Stimulated activated naive B cell treated with anti-CD40 and anti-IgM and Interleukin-4, amounts not matched to agents 10 μg/mL and 1 μg/mL and 100 μg/mL, for 72 hours (primary cell): ENCODE measurements around the gene ADGRG1.
"Not testable (repeated sequence)": the region's sequence is repeated elsewhere in the genome, so short reads cannot be mapped to it uniquely, and the experiment has no call there.

Source experiments
- ATAC-seq, 2 donors: fragments of 150-1000 bp; cut with Tn5 transposase; replicated peaks; 2 replicates each; pipeline ENCODE4 v1.10.0; 2021; ENCODE audit warnings: moderate library complexity in 1 of 2
- DNase-seq: peaks from one replicate; pipeline ENCODE4 v3.0.0; 2021
- H3K27ac Mint-ChIP-seq: one replicate; pipeline ENCODE4 v1.8.0; 2022; ENCODE audit warnings: mild to moderate bottlenecking, mixed read lengths
- H3K27me3 Mint-ChIP-seq, 2 donors: one replicate each; pipeline ENCODE4 v1.8.0; 2022; ENCODE audit warnings: mixed read lengths in 2 of 2
- H3K36me3 Mint-ChIP-seq, 2 donors: one replicate each; pipeline ENCODE4 v1.8.0; 2022; ENCODE audit warnings: mixed read lengths in 2 of 2, mild to moderate bottlenecking in 1 of 2
- H3K4me1 Mint-ChIP-seq, 2 donors: one replicate each; pipeline ENCODE4 v1.8.0; 2022; ENCODE audit warnings: mixed read lengths in 2 of 2, mild to moderate bottlenecking in 1 of 2
- H3K4me3 Mint-ChIP-seq, 2 donors: one replicate each; pipeline ENCODE4 v1.8.0; 2022; ENCODE audit warnings: mild to moderate bottlenecking in 2 of 2, mixed read lengths in 2 of 2, moderate library complexity in 1 of 2
- H3K9me3 Mint-ChIP-seq, 2 donors: one replicate each; pipeline ENCODE4 v1.8.0; 2022; ENCODE audit warnings: mixed read lengths in 2 of 2, mild to moderate bottlenecking in 1 of 2

Gene ADGRG1

DNA sequence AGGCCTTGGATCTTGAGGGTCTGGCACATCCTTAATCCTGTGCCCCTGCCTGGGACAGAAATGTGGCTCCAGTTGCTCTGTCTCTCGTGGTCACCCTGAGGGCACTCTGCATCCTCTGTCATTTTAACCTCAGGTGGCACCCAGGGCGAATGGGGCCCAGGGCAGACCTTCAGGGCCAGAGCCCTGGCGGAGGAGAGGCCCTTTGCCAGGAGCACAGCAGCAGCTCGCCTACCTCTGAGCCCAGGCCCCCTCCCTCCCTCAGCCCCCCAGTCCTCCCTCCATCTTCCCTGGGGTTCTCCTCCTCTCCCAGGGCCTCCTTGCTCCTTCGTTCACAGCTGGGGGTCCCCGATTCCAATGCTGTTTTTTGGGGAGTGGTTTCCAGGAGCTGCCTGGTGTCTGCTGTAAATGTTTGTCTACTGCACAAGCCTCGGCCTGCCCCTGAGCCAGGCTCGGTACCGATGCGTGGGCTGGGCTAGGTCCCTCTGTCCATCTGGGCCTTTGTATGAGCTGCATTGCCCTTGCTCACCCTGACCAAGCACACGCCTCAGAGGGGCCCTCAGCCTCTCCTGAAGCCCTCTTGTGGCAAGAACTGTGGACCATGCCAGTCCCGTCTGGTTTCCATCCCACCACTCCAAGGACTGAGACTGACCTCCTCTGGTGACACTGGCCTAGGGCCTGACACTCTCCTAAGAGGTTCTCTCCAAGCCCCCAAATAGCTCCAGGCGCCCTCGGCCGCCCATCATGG, 35.7 kb downstream of the ADGRG1 start:
- DNase-seq (no peak), ATAC-seq (no peak)
- no peaks in the 10 kb centered on the region for H3K9me3 Mint-ChIP-seq
- no peaks in the 10 kb centered on the region for H3K36me3 Mint-ChIP-seq
- no peaks in the 10 kb centered on the region for H3K4me1 Mint-ChIP-seq
- H3K27ac Mint-ChIP-seq = no peak overlapping the region
- H3K27me3 Mint-ChIP-seq = no peaks in the 10 kb centered on the region
- no peak overlapping the region for H3K4me3 Mint-ChIP-seq

GRCh38 chr16:57664662-57665025, 36.2 kb downstream of the ADGRG1 start:
- ATAC-seq (no peak), DNase-seq (no peak)
- Mint-ChIP-seq H3K27ac (no peak overlapping the region), H3K36me3 (no peaks in the 10 kb centered on the region), H3K4me3 (no peak overlapping the region), H3K27me3 (no peaks in the 10 kb centered on the region), H3K4me1 (no peaks in the 10 kb centered on the region), H3K9me3 (no peaks in the 10 kb centered on the region)

DNA sequence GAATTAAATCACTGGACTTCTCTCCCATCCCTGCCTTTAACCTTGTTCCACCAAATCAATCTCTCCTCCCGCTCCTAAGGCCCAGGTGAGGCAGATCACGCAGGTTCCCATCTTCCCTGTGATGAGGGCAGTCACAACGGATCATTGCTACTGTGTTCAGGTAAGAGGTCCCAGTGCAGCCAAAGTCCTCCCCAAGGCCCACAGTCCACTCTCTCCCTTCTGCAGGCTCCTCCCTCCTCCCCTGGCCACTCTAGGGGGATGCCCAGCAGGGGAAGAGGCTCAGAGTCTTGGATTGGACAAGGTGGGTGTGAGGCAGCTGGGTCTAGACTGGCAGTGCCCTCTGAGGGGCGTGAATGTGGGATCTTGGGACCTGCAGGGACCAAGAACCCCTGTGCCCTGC, 37.1 kb downstream of the ADGRG1 start:
- Mint-ChIP-seq H3K9me3 (no peaks in the 10 kb centered on the region), H3K36me3 (no peaks in the 10 kb centered on the region), H3K4me3 (no peak overlapping the region), H3K27me3 (no peaks in the 10 kb centered on the region), H3K27ac (no peak overlapping the region), H3K4me1 (no peaks in the 10 kb centered on the region)
- no peak for DNase-seq
- no peak for ATAC-seq

GRCh38 chr16:57666353-57667047, 38.1 kb downstream of the ADGRG1 start:
- Mint-ChIP-seq H3K36me3 (no peaks in the 10 kb centered on the region), H3K4me1 (no peaks in the 10 kb centered on the region), H3K27me3 (no peaks in the 10 kb centered on the region), H3K9me3 (no peaks in the 10 kb centered on the region), H3K4me3 (no peak overlapping the region), H3K27ac (no peak overlapping the region)
- ATAC-seq (no peak), DNase-seq (no peak)

- H3K27ac Mint-ChIP-seq = no peak overlapping the region
- no peaks in the 10 kb centered on the region for H3K27me3 Mint-ChIP-seq
- ATAC-seq (no peak), DNase-seq (no peak)
- no peaks in the 10 kb centered on the region for H3K4me1 Mint-ChIP-seq
- no peak overlapping the region for H3K4me3 Mint-ChIP-seq
- H3K9me3 Mint-ChIP-seq = no peaks in the 10 kb centered on the region
- H3K36me3 Mint-ChIP-seq = no peaks in the 10 kb centered on the region
These were observed 38.7 kb downstream of the ADGRG1 start for GRCh38 chr16:57667048-57667525.

- ATAC-seq (no peak), DNase-seq (no peak)
- no peak overlapping the region for H3K4me3 Mint-ChIP-seq
- no peaks in the 10 kb centered on the region for H3K36me3 Mint-ChIP-seq
- H3K27ac Mint-ChIP-seq = no peak overlapping the region
- H3K27me3 Mint-ChIP-seq = no peaks in the 10 kb centered on the region
- H3K9me3 Mint-ChIP-seq = no peaks in the 10 kb centered on the region
- H3K4me1 Mint-ChIP-seq = no peaks in the 10 kb centered on the region
These were observed 39.3 kb downstream of the ADGRG1 start for GRCh38 chr16:57667526-57668262.

DNA sequence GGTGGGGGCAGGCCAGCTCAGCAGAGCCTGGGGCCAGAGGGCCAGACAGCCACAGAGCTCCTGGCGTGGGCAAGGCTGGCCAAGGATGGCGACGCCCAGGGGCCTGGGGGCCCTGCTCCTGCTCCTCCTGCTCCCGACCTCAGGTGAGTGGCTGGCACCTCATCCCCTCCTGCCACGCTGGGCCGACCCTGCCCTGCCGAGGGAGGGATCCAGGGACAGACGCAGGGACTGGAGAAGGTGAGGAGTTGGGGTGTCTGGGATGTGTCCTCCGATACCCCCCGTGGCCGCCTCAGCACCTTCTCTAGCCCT, 39.8 kb downstream of the ADGRG1 start, which contains the start of gene ADGRG3:
Gene ADGRG3 (plus strand): TSS at position 44 of the 309 bp plus-strand sequence. CDS start 42 bp downstream, at position 86.
- H3K4me1 Mint-ChIP-seq = no peaks in the 10 kb centered on the region
- no peaks in the 10 kb centered on the region for H3K36me3 Mint-ChIP-seq
- H3K27ac Mint-ChIP-seq = no peak within 1 kb of the TSS
- no peak for DNase-seq
- no peak for ATAC-seq
- H3K27me3 Mint-ChIP-seq = peaks cover 1 to 2% of the 10 kb centered on the region in 2 donors
- no peaks in the 10 kb centered on the region for H3K9me3 Mint-ChIP-seq
- no peak within 1 kb of the TSS for H3K4me3 Mint-ChIP-seq

DNA sequence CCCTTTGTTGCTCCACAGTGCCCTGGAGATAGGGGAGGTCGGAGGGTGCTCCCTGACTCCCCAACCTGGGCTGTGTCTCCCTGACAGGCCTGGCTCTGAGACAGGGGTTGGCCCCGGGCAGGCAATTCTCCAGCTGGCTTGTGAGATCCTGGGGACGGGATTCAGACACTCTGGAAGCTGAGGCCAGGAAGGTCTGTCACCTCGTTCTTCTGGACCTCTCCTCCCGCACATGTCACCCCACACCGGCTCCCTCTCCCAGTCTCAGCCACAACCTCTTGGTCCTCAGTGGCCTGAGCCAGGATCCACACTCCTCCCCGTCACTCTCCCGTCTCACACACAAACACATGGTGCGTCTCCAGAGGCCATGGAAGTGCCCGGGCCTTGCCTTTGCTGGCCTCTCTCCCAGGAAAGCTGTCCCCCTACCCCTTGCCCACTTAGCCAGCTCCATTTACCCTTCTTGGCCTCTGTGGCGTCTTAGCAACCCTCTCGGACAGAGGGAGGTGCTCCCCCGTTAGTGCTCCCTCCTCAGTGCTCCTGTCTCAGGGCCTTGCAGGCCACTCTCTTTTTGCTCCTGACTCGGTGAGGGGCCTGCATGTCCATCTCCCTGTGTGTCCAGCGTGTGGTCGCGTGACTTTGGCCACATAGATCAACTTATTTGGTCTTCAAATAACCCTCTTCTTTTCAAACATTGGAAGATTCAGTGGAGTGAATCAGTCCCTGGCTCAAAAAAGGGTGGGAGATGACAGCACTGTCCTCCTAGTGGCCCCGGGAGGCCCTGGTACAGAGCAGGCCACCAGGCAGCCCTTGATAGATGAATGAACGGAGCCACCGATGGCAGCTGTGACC, 40.4 kb downstream of the ADGRG1 start:
- ATAC-seq (no peak), DNase-seq (no peak)
- no peak overlapping the region for H3K27ac Mint-ChIP-seq
- no peaks in the 10 kb centered on the region for H3K9me3 Mint-ChIP-seq
- H3K4me1 Mint-ChIP-seq = no peaks in the 10 kb centered on the region
- H3K36me3 Mint-ChIP-seq = no peaks in the 10 kb centered on the region
- peaks cover 4 to 8% of the 10 kb centered on the region in 2 donors for H3K27me3 Mint-ChIP-seq
- no peak overlapping the region for H3K4me3 Mint-ChIP-seq

DNA sequence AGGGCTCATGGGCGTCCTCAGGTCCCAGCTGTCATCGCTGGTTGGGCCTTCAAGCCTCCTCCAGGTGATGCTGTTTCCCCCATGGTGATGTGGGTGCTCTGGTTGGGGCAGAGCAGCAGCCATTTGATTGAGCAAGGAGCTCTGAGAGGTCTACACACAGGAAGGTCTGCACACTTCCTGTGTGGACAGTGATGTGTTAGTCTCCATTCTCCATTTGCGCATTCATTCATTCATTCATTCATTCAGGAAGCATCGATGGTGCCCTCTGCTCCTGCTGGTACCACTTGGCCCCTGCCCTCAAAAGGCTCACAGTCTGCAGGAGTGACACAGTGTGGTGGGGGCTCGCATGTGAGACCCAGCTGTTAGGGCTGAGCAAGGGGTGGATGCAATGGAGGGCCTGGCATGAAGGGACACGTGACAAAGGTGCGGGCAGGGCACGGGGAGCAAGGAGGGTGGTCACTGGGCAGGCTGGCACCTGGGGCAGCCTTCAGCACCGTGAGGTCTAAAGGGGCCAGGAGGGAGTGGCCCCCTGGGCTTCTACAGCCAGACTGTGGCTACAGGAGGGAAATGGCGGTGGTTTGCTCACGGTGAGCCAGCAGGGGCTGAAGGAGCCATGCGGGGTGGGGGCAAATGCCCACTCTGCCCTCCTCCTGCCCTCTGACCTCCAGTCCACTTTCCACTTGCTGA, 41.2 kb downstream of the ADGRG1 start:
- Mint-ChIP-seq H3K4me3 (no peak overlapping the region), H3K4me1 (no peaks in the 10 kb centered on the region), H3K27me3 (peaks cover 4 to 10% of the 10 kb centered on the region in 2 donors), H3K36me3 (no peaks in the 10 kb centered on the region), H3K9me3 (no peaks in the 10 kb centered on the region), H3K27ac (no peak overlapping the region)
- ATAC-seq = no peak
- no peak for DNase-seq

- no peaks in the 10 kb centered on the region for H3K9me3 Mint-ChIP-seq
- H3K36me3 Mint-ChIP-seq = no peaks in the 10 kb centered on the region
- no peak overlapping the region for H3K27ac Mint-ChIP-seq
- ATAC-seq (no peak), DNase-seq (no peak)
- no peaks in the 10 kb centered on the region for H3K4me1 Mint-ChIP-seq
- H3K27me3 Mint-ChIP-seq = peaks cover 4 to 10% of the 10 kb centered on the region in 2 donors
- H3K4me3 Mint-ChIP-seq = no peak overlapping the region
These were observed 41.8 kb downstream of the ADGRG1 start for GRCh38 chr16:57670196-57670595.

DNA sequence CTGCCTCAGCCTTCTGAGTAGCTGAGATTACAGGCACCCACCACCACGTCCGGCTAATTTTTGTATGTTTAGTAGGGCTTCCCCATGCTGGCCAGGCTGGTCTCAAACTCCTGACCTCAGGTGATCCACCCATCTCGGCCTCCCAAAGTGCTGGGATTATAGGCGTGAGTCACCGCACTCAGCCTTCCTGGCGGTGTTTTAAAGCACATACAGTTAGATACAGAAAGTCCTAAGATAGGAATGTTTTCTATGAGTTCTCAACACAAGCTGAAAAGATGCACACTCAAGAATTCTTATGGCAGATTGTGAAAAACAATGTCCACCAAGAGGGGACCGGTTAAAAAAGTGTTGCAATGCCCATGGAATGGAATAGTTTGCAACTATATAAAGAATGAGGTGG, 43.0 kb downstream of the ADGRG1 start:
- not testable (repeated sequence) for H3K4me1 Mint-ChIP-seq, ATAC-seq, H3K4me3 Mint-ChIP-seq, DNase-seq, H3K27ac Mint-ChIP-seq, H3K9me3 Mint-ChIP-seq, H3K36me3 Mint-ChIP-seq
- H3K27me3 Mint-ChIP-seq = peaks cover 4 to 10% of the 10 kb centered on the region in 2 donors

DNA sequence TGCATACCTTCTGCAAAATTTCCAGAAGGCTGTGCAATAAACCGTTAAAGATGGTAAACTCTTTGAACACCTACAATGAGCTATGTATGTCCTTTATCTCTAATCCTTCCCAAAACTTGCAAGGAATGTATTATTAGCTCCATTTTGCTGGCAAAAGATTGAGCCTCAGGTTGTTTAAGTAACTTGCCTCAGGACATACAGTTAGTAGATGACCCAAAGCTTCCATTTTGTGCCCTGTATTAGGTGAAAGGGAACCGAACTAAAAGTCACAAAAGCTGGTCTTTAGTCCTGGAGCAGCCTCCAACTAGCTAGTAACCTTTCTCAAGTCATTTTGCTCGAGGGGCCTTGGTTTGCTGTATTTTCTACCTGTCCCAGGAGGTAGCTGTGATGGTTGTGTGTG, 44.0 kb downstream of the ADGRG1 start:
- H3K4me3 Mint-ChIP-seq = no peak overlapping the region
- no peaks in the 10 kb centered on the region for H3K36me3 Mint-ChIP-seq
- H3K4me1 Mint-ChIP-seq = no peaks in the 10 kb centered on the region
- H3K27ac Mint-ChIP-seq = no peak overlapping the region
- no peaks in the 10 kb centered on the region for H3K9me3 Mint-ChIP-seq
- peaks cover 4 to 10% of the 10 kb centered on the region in 2 donors for H3K27me3 Mint-ChIP-seq
- no peak for ATAC-seq
- no peak for DNase-seq

DNA sequence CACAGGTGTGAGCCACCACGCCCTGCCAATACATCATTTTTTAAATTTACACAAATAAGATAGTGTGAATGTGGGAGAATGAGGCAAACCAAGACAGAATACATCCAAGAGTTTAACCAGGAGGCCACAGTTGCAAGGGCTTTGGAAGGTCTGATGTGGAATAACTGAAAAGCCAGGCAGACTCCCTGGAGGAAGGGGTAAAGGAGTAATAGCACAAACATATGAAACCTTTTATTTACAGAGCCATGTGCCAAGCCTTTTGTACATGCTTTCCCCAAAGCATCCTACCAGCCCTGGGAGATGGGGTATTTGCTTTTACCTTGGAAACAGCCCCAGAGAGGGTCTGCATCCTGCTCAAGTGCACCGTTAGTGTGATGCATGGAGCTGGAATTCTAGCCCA, 44.4 kb downstream of the ADGRG1 start:
- Mint-ChIP-seq H3K27me3 (peaks cover 4 to 10% of the 10 kb centered on the region in 2 donors), H3K36me3 (no peaks in the 10 kb centered on the region), H3K9me3 (no peaks in the 10 kb centered on the region), H3K27ac (no peak overlapping the region), H3K4me1 (no peaks in the 10 kb centered on the region), H3K4me3 (no peak overlapping the region)
- DNase-seq = no peak
- no peak for ATAC-seq
